Lung microvascular endothelial cell (primary cell): ENCODE measurements around the gene INPP4A. TPM values are rescaled to one million over a fixed set of nuclear protein-coding genes. Genes with fewer than 3 reads are reported as not detected.

Experiments used
- DNase-seq, 2 donors: peaks; one replicate each; pipeline versions ENCODE4 v3.0.0 to v3.0.0-alpha.2; 2010; ENCODE audit warnings: low read depth in 2 of 2
- total RNA-seq: library from RNA; depleted of rRNA; stranded (reverse); fragments of >200 nt; gene quantifications from 2 replicates; pipeline ENCODE4 v1.2.1, GENCODE V29; 2014

The INPP4A gene
- total RNA-seq, 1 donor from 2014 or later, result 18.5 TPM

DNA sequence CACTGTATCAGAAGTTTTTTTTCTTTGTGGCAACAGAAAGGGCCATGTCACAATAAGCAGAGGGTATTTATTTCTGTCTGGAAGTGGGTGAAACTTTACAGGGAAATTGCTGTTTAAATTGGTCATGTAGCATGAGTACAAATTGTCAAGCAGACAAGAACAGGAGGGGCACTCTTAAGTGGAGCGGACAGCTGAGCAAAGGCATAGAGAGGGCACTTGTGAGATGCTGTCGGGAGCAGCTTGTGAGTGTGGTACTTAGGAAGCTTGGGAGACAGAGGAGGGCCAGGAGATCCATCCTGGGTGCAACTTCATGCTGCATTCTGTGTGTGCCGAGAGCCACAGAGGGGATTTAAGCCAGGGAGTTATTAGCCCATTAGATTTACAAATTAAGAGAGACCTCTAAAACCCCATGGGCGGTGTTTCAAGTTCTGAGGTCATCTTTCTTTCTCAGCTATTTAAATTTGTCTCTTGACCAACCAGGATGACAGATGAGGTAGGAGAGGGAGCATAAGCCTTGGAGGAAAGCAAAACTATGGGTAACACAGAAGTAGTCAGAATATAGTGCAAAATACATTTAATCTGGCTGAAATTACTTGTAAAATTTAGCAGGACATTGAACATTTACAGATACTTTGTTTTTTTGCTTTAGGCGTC is 30.4 kb downstream of the INPP4A start:
- DNase-seq, result no peak

DNA sequence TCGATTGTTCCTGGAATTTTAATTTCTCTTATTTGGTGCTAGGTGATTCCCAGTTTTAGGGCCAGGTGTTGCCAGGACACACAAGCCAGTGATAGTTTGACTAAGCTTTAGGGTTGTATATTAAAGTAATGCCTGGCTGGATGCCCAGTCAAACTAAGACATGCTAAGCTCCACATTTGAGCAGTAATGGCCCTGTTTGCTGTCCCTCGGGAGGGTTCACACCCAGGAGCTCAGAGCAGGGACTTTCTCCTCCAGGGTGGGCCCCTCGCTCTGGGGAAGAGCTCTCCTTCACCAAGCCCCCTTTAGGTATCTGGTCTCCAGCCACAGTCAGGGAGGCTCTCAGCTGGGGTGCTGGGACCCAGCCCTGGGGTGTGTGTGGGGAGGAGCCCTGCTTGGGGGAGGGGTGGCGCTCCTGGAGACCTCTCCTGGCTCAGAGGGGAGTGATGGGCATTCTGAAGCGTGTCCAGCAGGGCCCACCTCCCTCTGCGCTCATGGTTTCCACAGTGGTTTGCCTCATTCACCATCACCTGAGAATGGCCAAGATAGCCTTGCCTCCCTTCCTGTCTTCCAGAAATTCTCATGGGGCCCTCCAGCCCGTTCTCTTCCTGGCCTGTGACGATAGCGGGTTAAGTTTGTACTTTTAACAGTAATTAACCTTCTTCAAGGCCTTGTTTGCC is 31.7 kb downstream of the INPP4A start:
- DNase-seq, result no peak

- no peak for DNase-seq
These were observed 32.4 kb downstream of the INPP4A start for GRCh38 chr2:98477036-98477435.

DNA sequence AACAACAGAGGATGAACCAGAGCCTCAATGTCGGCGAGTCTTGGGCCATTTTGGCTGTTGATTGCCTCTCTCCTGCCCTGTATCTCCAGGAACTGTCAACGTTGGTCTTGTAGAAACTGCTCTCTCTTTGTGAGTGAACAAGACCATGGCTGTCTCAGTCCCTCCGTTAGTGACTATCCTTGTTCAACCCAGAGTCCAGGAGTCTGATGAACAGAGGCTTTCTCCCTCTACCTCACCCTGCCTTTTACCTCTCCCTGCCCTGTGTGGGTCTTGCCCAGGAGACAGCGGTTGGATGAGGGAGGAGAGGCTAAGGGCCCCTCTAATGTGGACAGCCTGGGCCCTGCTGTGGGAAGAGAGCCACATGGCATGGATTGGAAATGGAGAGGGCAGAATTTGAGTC is 32.8 kb downstream of the INPP4A start:
- DNase-seq, result no peak

- no peak for DNase-seq
These were observed 33.5 kb downstream of the INPP4A start for GRCh38 chr2:98478088-98478551.

- DNase-seq, result no peak
These were observed 34.2 kb downstream of the INPP4A start for GRCh38 chr2:98478907-98479306.

DNA sequence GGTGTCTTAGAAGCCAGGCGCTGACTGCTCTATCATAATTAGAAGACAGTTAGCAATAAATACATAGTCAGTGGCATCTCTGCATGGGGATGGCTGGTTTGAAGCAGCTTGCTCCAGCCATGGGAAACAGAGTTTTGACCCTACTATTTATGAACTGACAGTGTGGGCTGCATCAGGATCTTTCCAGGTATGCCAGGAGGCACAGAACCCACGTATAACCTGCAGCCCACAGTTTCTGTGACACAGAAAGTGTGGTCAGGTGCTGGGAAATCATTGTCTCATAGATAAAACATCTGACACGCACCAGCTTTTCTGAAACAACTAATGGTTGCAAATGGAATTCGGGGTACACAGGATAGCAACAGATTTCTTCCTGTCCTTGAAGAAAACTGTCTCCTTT is 34.7 kb downstream of the INPP4A start:
- no peak for DNase-seq

DNA sequence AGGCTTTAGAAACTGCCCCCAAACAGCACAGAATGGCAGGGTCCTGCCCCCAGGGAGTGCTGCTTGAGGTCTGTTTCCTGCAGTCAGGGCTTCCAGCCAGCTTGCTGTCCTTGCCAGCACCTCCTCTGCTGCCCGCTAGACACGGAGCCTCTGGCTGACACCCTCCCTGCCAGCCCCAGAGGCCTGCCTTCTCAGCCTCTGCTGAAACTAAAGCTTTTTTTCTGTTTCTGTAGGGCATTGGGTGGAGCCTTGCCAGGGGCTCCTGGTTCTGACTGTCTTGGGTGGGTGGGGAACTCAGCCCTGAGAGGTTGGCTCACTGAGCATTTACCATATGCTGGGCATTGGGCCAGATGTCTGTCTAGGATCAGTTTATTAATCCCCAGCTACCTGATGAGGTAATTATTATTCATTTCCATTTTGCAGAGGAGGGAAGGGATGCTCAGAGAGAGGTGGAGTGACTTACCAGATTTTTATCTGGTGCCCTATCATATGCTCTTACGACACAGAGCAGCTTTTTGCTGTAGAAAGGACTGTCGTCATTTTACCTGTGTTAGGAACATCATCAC is 35.4 kb downstream of the INPP4A start:
- peak; percentile 57 to 78 for DNase-seq

DNA sequence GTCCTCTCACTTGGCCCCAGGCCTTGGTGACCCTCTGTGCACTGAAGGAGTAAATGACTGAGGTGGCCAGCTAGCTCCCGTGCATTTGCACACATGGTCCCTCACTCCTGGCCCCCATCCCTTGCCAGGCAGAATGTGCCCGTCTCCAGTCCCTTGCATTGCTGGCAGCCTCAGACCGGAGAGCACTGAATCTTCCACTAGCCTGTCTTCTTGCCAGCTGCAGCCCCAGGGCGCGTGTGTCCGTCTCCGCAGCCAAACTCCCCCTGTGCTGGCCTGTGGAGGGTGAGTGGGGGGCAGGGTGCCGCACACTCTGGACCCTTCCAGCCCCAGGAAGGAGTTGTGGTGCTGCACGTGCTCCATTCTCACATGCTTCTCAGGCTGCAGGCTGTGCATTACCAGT is 35.9 kb downstream of the INPP4A start:
- DNase-seq, result no peak

DNA sequence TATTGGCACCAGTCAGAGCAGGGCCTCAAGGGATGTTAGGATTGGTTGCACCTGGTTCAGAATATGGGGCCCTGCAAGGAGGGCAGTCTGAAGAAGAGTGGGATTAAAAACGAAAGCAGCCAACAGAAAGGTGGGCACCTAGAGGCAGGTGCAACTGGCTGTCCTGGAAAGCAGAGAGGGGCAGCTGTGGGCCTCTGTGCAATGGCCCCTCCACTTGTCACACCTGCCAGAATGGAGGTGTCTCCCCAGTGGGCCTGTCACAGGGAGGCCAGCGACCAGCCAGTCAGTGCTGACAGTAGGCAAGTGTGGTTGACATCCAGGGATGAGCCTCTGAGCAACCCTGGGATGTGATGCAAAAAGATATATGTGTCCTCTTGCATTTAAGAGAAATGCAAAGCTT is 37.7 kb downstream of the INPP4A start:
- DNase-seq, result no peak

DNA sequence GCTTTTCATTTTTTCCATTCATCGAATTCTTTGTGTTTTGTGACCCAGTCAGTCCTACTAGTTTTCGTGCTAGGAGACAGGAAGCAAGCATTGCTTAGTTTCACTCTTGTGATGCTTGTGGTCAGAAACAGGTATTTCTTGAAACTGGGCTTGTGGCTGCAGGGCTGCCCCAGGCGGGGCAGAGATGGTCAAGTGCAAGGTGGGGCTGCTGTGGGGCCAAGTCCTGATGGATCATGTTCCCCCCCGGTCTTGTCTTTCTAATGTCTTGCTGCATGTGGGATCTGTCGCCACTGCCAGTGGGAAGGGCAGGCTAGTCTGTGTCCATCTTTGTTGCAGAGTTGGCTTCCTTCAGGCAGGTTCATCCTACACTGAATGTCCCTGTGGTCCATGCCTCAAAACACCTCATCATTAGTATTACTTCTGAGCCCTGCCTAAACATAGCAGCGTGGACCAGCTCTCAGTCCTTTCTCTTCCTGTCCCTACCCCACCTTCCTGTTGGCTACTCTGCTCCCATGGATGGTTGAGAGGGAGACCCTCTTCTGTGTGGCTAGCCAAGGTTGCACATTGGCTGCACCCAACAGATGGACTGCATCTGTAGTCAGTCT is 38.7 kb downstream of the INPP4A start:
- no peak for DNase-seq

GRCh38 chr2:98484121-98484557 is 39.5 kb downstream of the INPP4A start:
- DNase-seq, result no peak

GRCh38 chr2:98484652-98485452 is 40.2 kb downstream of the INPP4A start:
- no peak for DNase-seq

DNA sequence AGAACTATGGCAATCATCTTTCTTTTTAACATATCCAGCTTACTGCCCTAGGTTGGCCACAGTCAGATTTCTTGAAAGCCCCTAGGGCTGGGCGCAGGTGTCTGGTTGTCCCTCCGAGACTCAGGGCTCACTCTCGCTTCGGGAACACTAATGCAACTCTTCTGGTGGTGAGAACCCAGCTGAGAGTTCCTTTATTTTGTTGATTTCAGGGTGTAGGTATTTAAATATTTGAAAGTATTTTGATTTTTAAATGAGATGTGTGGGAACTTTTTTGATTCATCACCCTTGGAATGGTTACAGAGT is 40.7 kb downstream of the INPP4A start:
- DNase-seq, result no peak

- DNase-seq, result no peak
These were observed 41.8 kb downstream of the INPP4A start for GRCh38 chr2:98486374-98486981.

DNA sequence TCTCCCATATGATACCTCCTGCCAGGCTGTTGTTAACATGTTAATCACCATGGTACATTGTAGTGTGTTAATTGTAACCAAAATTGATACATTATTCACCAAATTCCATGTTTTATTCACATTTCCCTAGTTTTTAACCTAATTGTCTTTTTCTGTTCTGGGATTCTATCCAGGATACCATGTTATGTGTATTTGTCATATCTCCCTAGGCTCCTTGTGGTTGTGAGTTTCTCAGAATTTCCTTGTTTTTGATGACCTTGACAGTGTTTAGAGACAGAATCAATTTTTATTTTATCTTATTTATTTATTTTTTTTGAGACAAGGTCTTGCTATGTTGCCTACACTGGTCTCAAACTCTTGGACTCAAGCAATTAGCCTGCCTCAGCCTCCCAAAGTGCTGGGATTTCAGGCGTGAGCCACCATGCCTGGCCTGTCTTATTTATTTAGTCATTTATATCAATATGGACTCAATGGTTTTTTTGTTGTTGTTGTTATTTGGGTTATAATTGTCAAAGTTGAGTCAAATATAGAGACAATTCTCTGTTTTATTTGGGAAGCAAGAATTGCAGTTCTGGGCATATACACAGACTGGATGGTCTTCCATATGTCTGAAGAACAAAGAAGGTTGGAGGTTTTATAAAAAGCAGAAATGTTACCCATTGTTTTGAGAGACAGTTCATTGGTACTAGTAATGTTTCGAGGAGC is 42.6 kb downstream of the INPP4A start:
- DNase-seq, result no peak

DNA sequence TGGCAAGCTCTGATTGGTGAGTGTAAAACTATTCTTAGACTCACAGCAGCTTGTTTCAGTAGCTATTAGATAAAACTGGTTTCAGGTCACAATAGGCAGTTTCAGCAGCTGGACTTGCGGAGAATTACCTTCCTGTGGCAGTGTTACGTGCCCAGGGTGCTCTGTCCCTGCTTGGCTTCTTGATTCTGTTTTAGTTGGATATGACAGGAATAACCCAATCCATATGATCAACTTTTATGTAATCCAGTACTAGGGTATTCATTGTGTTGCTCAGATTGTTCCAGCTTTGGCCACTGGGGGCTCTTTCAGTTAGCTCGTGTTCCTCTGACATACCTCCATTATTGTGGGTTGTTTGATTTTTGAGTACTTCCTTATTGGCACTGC is 43.1 kb downstream of the INPP4A start:
- peak; percentile 41 to 43 for DNase-seq

DNA sequence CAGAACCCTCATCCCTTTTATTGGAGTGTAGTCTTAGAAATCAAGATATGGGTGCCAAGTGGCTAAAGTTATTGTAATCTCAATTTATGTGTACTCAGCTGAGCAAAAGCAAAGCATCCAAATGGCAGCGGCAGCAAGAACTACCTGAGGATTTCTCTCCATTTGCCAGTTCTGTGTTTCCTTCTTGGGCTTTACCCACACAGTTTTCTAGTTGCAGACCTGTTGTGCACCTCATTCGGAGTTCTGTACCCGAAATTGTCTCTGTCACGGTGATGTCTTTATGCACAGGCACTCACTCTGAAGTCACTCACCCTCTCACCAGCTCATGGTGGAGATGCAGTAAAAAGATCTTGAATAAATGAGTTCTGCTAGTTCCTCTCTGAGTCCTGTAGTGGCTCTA is 43.6 kb downstream of the INPP4A start:
- DNase-seq, result no peak

DNA sequence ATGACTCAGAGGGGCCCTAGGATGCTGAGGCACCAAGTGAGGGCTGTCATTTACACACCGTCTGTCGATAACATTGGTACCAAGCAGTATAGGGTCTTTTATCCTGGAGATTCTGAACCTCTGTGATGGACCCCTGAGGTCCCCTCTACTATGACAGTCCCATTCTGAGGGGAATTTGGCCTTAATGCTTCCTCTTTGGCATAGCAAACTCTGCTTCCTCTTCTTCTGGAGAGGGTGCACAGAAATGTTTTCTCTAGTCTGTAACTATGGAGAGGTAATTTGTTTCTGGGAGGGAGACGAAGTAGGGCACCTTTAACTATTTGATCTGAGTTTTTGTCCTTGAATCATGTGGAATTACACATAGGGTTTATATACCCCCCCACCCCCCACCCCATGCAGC is 44.8 kb downstream of the INPP4A start:
- DNase-seq, result no peak

- no peak for DNase-seq
These were observed 45.6 kb downstream of the INPP4A start for GRCh38 chr2:98489971-98490962.
